ENCODE data around the gene TMEM52.
"Not testable (repeated sequence)": the region's sequence is repeated elsewhere in the genome, so short reads cannot be mapped to it uniquely, and the experiment has no call there.

DNA sequence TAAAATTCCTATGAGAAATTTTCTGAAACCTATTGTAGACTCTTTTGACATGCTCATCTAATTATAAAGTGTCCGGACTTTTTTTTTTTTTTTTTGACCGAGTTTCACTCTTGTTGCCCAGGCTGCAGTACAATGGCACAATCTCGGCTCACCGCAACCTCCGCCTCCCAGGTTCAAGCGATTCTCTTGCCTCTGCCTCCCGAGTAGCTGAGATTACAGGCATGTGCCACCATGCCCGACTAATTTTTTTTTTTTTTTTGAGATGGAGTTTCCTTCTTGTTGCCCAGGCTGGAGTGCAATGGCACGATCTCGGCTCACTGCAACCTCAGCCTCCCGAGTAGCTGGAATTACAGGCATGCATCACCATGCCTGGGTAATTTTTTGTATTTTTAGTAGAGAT is 35.2 kb downstream of the TMEM52 start:
- TF ChIP-seq, protein P1, sequence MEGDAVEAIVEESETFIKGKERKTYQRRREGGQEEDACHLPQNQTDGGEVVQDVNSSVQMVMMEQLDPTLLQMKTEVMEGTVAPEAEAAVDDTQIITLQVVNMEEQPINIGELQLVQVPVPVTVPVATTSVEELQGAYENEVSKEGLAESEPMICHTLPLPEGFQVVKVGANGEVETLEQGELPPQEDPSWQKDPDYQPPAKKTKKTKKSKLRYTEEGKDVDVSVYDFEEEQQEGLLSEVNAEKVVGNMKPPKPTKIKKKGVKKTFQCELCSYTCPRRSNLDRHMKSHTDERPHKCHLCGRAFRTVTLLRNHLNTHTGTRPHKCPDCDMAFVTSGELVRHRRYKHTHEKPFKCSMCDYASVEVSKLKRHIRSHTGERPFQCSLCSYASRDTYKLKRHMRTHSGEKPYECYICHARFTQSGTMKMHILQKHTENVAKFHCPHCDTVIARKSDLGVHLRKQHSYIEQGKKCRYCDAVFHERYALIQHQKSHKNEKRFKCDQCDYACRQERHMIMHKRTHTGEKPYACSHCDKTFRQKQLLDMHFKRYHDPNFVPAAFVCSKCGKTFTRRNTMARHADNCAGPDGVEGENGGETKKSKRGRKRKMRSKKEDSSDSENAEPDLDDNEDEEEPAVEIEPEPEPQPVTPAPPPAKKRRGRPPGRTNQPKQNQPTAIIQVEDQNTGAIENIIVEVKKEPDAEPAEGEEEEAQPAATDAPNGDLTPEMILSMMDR (IDR thresholded peaks at IDR 0.05): not testable (repeated sequence)
- TF ChIP-seq, protein P2, sequence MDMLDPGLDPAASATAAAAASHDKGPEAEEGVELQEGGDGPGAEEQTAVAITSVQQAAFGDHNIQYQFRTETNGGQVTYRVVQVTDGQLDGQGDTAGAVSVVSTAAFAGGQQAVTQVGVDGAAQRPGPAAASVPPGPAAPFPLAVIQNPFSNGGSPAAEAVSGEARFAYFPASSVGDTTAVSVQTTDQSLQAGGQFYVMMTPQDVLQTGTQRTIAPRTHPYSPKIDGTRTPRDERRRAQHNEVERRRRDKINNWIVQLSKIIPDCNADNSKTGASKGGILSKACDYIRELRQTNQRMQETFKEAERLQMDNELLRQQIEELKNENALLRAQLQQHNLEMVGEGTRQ (IDR thresholded peaks at IDR 0.05; ENCODE audit: borderline replicate concordance, low read depth, low read length): not testable (repeated sequence)
- not testable (repeated sequence) for TF ChIP-seq SIN3A (IDR thresholded peaks at IDR 0.05; ENCODE audit: borderline replicate concordance, low read depth, low read length)

Measured in SK-N-SH (cell line).